ENCODE measurements around the gene CYB5A. TPM values are rescaled to one million over a fixed set of nuclear protein-coding genes. Genes with fewer than 3 reads are reported as not detected.

CYB5A gene
- polyA plus RNA-seq, 3 donors: 280 to 335 (median 290) TPM

GRCh38 chr18:74250131-74250530, 41.6 kb downstream of the CYB5A start:
- no peak for DNase-seq

- DNase-seq: no peak
Measured at GRCh38 chr18:74249181-74249968, 42.4 kb downstream of the CYB5A start.

GRCh38 chr18:74248595-74248994, 43.2 kb downstream of the CYB5A start:
- no peak for DNase-seq

- DNase-seq: no peak
Measured at GRCh38 chr18:74248189-74248588, 43.6 kb downstream of the CYB5A start.

GRCh38 chr18:74244554-74244953, 47.2 kb downstream of the CYB5A start:
- DNase-seq: no peak

GRCh38 chr18:74243127-74243526, 48.6 kb downstream of the CYB5A start:
- DNase-seq: no peak

- no peak for DNase-seq
Measured at GRCh38 chr18:74242438-74243096, 49.2 kb downstream of the CYB5A start.

- DNase-seq: no peak
Measured at GRCh38 chr18:74241970-74242369, 49.8 kb downstream of the CYB5A start.

- DNase-seq: no peak
Measured at GRCh38 chr18:74241426-74241825, 50.3 kb downstream of the CYB5A start.

- no peak for DNase-seq
Measured at GRCh38 chr18:74239567-74239966, 52.2 kb downstream of the CYB5A start.

- DNase-seq: no peak
Measured at GRCh38 chr18:74234326-74235171, 57.2 kb downstream of the CYB5A start.

- DNase-seq: no peak
Measured at GRCh38 chr18:74233933-74234325, 57.8 kb downstream of the CYB5A start.

- DNase-seq: no peak
Measured at GRCh38 chr18:74230922-74231714, 60.6 kb downstream of the CYB5A start.

- DNase-seq: no peak
Measured at GRCh38 chr18:74229891-74230290, 61.9 kb downstream of the CYB5A start.

GRCh38 chr18:74229005-74229404, 62.8 kb downstream of the CYB5A start:
- no peak for DNase-seq

GRCh38 chr18:74228312-74228711, 63.5 kb downstream of the CYB5A start:
- no peak for DNase-seq

- DNase-seq: no peak
Measured at GRCh38 chr18:74226666-74227065, 65.1 kb downstream of the CYB5A start.

- DNase-seq: no peak
Measured at GRCh38 chr18:74226156-74226555, 65.6 kb downstream of the CYB5A start.

- no peak for DNase-seq
Measured at GRCh38 chr18:74225193-74225840, 66.4 kb downstream of the CYB5A start.

- DNase-seq: no peak
Measured at GRCh38 chr18:74222710-74223494, 68.9 kb downstream of the CYB5A start.
